Liver (tissue), 9 donors: ENCODE results near the gene ALDOA. TPM values are rescaled to one million over a fixed set of nuclear protein-coding genes. Genes with fewer than 3 reads are reported as not detected.
A peak's percentile ranks its signal among the peaks of the same experiment; 100 is the strongest.

Experiments
- DNase-seq: peaks from one replicate; pipeline ENCODE4 v3.0.0-alpha.2; 2017; ENCODE audit warnings: low spot score
- H3K27ac ChIP-seq, 2 donors: one replicate each; pipeline ENCODE4 v1.7.0; 2013; ENCODE audit warnings: inconsistent platforms in 2 of 2, low read length in 2 of 2, control low read depth in 1 of 2, low read depth in 1 of 2, mild to moderate bottlenecking in 1 of 2
- H3K27me3 ChIP-seq, 4 donors: one replicate each; pipeline versions ENCODE4 v1.6.1 to v1.7.0; 2013; ENCODE audit warnings: low read length in 3 of 4, inconsistent platforms in 1 of 4, mild to moderate bottlenecking in 1 of 4, moderate library complexity in 1 of 4; ENCODE audit not compliant: control insufficient read depth in 4 of 4, insufficient read depth in 4 of 4
- H3K36me3 ChIP-seq, 4 donors: one replicate each; pipeline versions ENCODE4 v1.6.1 to v1.7.0; 2013; ENCODE audit warnings: low read length in 3 of 4, mild to moderate bottlenecking in 3 of 4, low read depth in 1 of 4, moderate library complexity in 1 of 4; ENCODE audit not compliant: control insufficient read depth in 4 of 4, insufficient read depth in 3 of 4
- H3K4me1 ChIP-seq, 4 donors: one replicate each; pipeline versions ENCODE4 v1.6.1 to v1.7.0; 2013; ENCODE audit warnings: low read length in 3 of 4, mild to moderate bottlenecking in 3 of 4, moderate library complexity in 1 of 4; ENCODE audit not compliant: control insufficient read depth in 4 of 4, insufficient read depth in 4 of 4
- H3K4me3 ChIP-seq, 3 donors: one replicate each; pipeline versions ENCODE4 v1.6.1 to v1.7.0; 2013; ENCODE audit warnings: low read length in 3 of 3, control low read depth in 1 of 3, low read depth in 1 of 3, mild to moderate bottlenecking in 1 of 3
- H3K9ac ChIP-seq, 2 donors: one replicate each; pipeline ENCODE4 v1.7.0; 2013; ENCODE audit warnings: low read length in 2 of 2, mild to moderate bottlenecking in 2 of 2, moderate library complexity in 2 of 2, control low read depth in 1 of 2, low read depth in 1 of 2
- H3K9me3 ChIP-seq, 4 donors: one replicate each; pipeline versions ENCODE4 v1.6.1 to v1.7.0; 2013; ENCODE audit warnings: low read length in 3 of 4; ENCODE audit not compliant: control insufficient read depth in 4 of 4
- ATF3 ChIP-seq: IDR thresholded peaks from 2 replicates; pipeline ENCODE4 v1.6.1; 2016; ENCODE audit warnings: antibody characterized with exemption
- CTCF ChIP-seq: fragments of 150-350 bp; IDR thresholded peaks from 2 replicates; pipeline ENCODE4 v1.5.1; 2017; ENCODE audit warnings: improper control_type of control experiment, low read depth, low read length; ENCODE audit not compliant: missing input control
- EGR1 ChIP-seq, 2 donors: IDR thresholded peaks; 2 replicates each; pipeline ENCODE4 v1.6.1; 2016 to 2018; ENCODE audit warnings: antibody characterized with exemption in 2 of 2, low read depth in 2 of 2
- FOXA1 ChIP-seq: IDR thresholded peaks from 2 replicates; pipeline ENCODE4 v1.6.1; 2016; ENCODE audit warnings: antibody characterized with exemption
- FOXA2 ChIP-seq: IDR thresholded peaks from 2 replicates; pipeline ENCODE4 v1.6.1; 2016; ENCODE audit warnings: antibody characterized with exemption
- GABPA ChIP-seq, 2 donors: IDR thresholded peaks in 1 of 2; conservative IDR thresholded peaks in 1 of 2; 2 replicates each; pipeline ENCODE4 v1.6.1; 2016; ENCODE audit warnings: antibody characterized with exemption in 2 of 2, mild to moderate bottlenecking in 1 of 2, moderate library complexity in 1 of 2
- HNF4A ChIP-seq, 2 donors: conservative IDR thresholded peaks; 2 replicates each; pipeline ENCODE4 v1.6.1; 2016; ENCODE audit warnings: antibody characterized with exemption in 2 of 2, mild to moderate bottlenecking in 2 of 2
- HNF4G ChIP-seq: IDR thresholded peaks from 2 replicates; pipeline ENCODE4 v1.6.1; 2016; ENCODE audit warnings: antibody characterized with exemption
- JUND ChIP-seq, 2 donors: IDR thresholded peaks; 2 replicates each; pipeline ENCODE4 v1.6.1; 2016; ENCODE audit warnings: antibody characterized with exemption in 2 of 2
- MAX ChIP-seq: IDR thresholded peaks from 2 replicates; pipeline ENCODE4 v1.6.1; 2016; ENCODE audit warnings: antibody characterized with exemption
- NR2F2 ChIP-seq: IDR thresholded peaks from 2 replicates; pipeline ENCODE4 v1.6.1; 2016; ENCODE audit warnings: antibody characterized with exemption
- RAD21 ChIP-seq, 2 donors: IDR thresholded peaks; 2 replicates each; pipeline ENCODE4 v1.6.1; 2016; ENCODE audit warnings: antibody characterized with exemption in 2 of 2, mild to moderate bottlenecking in 2 of 2
- REST ChIP-seq: IDR thresholded peaks from 2 replicates; pipeline ENCODE4 v1.6.1; 2016; ENCODE audit warnings: antibody characterized with exemption, mild to moderate bottlenecking
- RXRA ChIP-seq, 2 donors: IDR thresholded peaks; 2 replicates each; pipeline ENCODE4 v1.6.1; 2017 to 2018; ENCODE audit warnings: antibody characterized with exemption in 2 of 2, mild to moderate bottlenecking in 1 of 2
- SP1 ChIP-seq: IDR thresholded peaks from 2 replicates; pipeline ENCODE4 v1.6.1; 2018; ENCODE audit warnings: antibody characterized with exemption, mild to moderate bottlenecking
- TAF1 ChIP-seq: conservative IDR thresholded peaks from 2 replicates; pipeline ENCODE4 v1.6.1; 2016; ENCODE audit warnings: antibody characterized with exemption, mild to moderate bottlenecking
- YY1 ChIP-seq: IDR thresholded peaks from 2 replicates; pipeline ENCODE4 v1.6.1; 2016; ENCODE audit warnings: antibody characterized with exemption, mild to moderate bottlenecking
- ZBTB33 ChIP-seq: IDR thresholded peaks from 2 replicates; pipeline ENCODE4 v1.6.1; 2016; ENCODE audit warnings: antibody characterized with exemption
- WGBS: extraction: QIAGEN DNeasy Blood & Tissue Kit; methylation state at CpG from one replicate; pipeline ENCODE4 v1.1.7; 2013; 5-methylcytosine and 5-hydroxymethylcytosine counted together
- polyA plus RNA-seq, 2 donors: library from polyadenylated mRNA; stranded (reverse) in 1 of 2; unstranded in 1 of 2; fragments of 200-250 nt in 1 of 2; fragments of >200 nt in 1 of 2; fragmentation: Nextera tagmentation in 1 of 2; extraction: Ambion mirVana in 1 of 2; gene quantifications; one replicate each; pipeline versions ENCODE4 v1.2.1 to v1.2.3, GENCODE V29; 2013 to 2015
- total RNA-seq, 2 donors: library from RNA; depleted of rRNA; stranded (reverse); fragments of >200 nt; gene quantifications; one replicate each; pipeline ENCODE4 v1.2.3, GENCODE V29; 2014
- donor health status: healthy.
- donor health status: healthy.
- donor health status: healthy.
- donor health status: healthy.
- donor health status: healthy.

Gene ALDOA
- total and polyA plus RNA-seq, 4 donors, result 96.8 to 251 (median 121) TPM

GRCh38 chr16:30053376-30054015, 12.1 kb upstream of the ALDOA start:
- Histone ChIP-seq H3K27ac (peak overlapping the region; percentile 4 to 32), H3K4me3 (peak overlapping the region; percentile 43 to 63 (median 60)), H3K9ac (no peak overlapping the region), H3K36me3 (no peaks in the 10 kb centered on the region), H3K9me3 (no peaks in the 10 kb centered on the region), H3K4me1 (peaks cover 2 to 11% (median 7%) of the 10 kb centered on the region in 4 donors), H3K27me3 (no peaks in the 10 kb centered on the region)
- TF ChIP-seq FOXA1 (no peak), HNF4A (conservative IDR thresholded peaks at IDR 0.05) (no peak), SP1 (peak; percentile 14), HNF4G (no peak)
- DNase-seq, result no peak
- 13% methylated on average over 19 of the region's 19 CpGs for WGBS

- Histone ChIP-seq H3K27ac (no peak overlapping the region), H3K4me1 (peaks cover 2 to 11% (median 7%) of the 10 kb centered on the region in 4 donors)
Measured at GRCh38 chr16:30054451-30054850, 11.1 kb upstream of the ALDOA start.

More at GRCh38 chr16:30054451-30054850, 11.1 kb upstream of the ALDOA start:
- Histone ChIP-seq H3K36me3 (no peaks in the 10 kb centered on the region), H3K4me3 (no peak overlapping the region), H3K9ac (no peak overlapping the region), H3K9me3 (no peaks in the 10 kb centered on the region), H3K27me3 (no peaks in the 10 kb centered on the region)
- no peak for DNase-seq
- 83% methylated on average over 8 of the region's 8 CpGs for WGBS
- TF ChIP-seq CTCF (no peak), EGR1 (IDR thresholded peaks at IDR 0.05; ENCODE audit: low read depth in 2 of 2) (no peak), ATF3 (no peak), ZBTB33 (no peak), REST (no peak), NR2F2 (no peak), RXRA (IDR thresholded peaks at IDR 0.05) (no peak), HNF4G (no peak), SP1 (no peak), FOXA2 (no peak), YY1 (no peak), HNF4A (conservative IDR thresholded peaks at IDR 0.05) (no peak), JUND (IDR thresholded peaks at IDR 0.05) (no peak), TAF1 (no peak), FOXA1 (no peak), RAD21 (IDR thresholded peaks at IDR 0.05) (no peak), MAX (no peak), GABPA (IDR thresholded peaks at IDR 0.05 in 1 of 2, conservative IDR thresholded peaks at IDR 0.05 in 1 of 2) (no peak)
